Rectal smooth muscle tissue (tissue), 1 donor: Measurements from ENCODE around the gene UBLCP1.
"Not testable (repeated sequence)": the region's sequence is repeated elsewhere in the genome, so short reads cannot be mapped to it uniquely, and the experiment has no call there.

Experiments used
- H3K27ac ChIP-seq: one replicate; pipeline ENCODE4 v1.7.0; 2013; ENCODE audit warnings: low read depth, low read length, inconsistent platforms
- H3K27me3 ChIP-seq: one replicate; pipeline ENCODE4 v1.7.0; 2013; ENCODE audit warnings: low read length; ENCODE audit not compliant: control insufficient read depth, insufficient read depth
- H3K36me3 ChIP-seq: one replicate; pipeline ENCODE4 v1.7.0; 2013; ENCODE audit warnings: low read length; ENCODE audit not compliant: control insufficient read depth, insufficient read depth
- H3K4me1 ChIP-seq: one replicate; pipeline ENCODE4 v1.7.0; 2013; ENCODE audit warnings: low read length; ENCODE audit not compliant: control insufficient read depth, insufficient read depth
- H3K4me3 ChIP-seq: one replicate; pipeline ENCODE4 v1.7.0; 2013; ENCODE audit warnings: low read length
- H3K9ac ChIP-seq: one replicate; pipeline ENCODE4 v1.7.0; 2013; ENCODE audit warnings: low read length

The UBLCP1 gene

GRCh38 chr5:159262859-159263568, at the start of gene UBLCP1:
Gene UBLCP1, plus strand, starts transcription at chr5:159263290. Its CDS starts 5,626 bp downstream, at chr5:159268916.
- peak within 1 kb of the TSS; percentile 81 for H3K4me3 ChIP-seq
- H3K9ac ChIP-seq: peak within 1 kb of the TSS; percentile 84
- H3K4me1 ChIP-seq: peaks cover 4% of the 10 kb centered on the region
- H3K36me3 ChIP-seq: no peaks in the 10 kb centered on the region
- H3K27me3 ChIP-seq: no peaks in the 10 kb centered on the region
- H3K27ac ChIP-seq: peak within 1 kb of the TSS; percentile 70

- no peak overlapping the region for H3K9ac ChIP-seq
- H3K4me1 ChIP-seq: peaks cover 3% of the 10 kb centered on the region
- no peak overlapping the region for H3K27ac ChIP-seq
- no peaks in the 10 kb centered on the region for H3K27me3 ChIP-seq
- no peak overlapping the region for H3K4me3 ChIP-seq
- H3K36me3 ChIP-seq: no peaks in the 10 kb centered on the region
These were observed 48.4 kb upstream of the UBLCP1 start for GRCh38 chr5:159214486-159215271.

- Histone ChIP-seq H3K27ac (no peak overlapping the region), H3K9ac (no peak overlapping the region), H3K4me1 (no peaks in the 10 kb centered on the region), H3K4me3 (no peak overlapping the region), H3K27me3 (no peaks in the 10 kb centered on the region), H3K36me3 (no peaks in the 10 kb centered on the region)
These were observed 47.2 kb upstream of the UBLCP1 start for GRCh38 chr5:159215886-159216285.

GRCh38 chr5:159216454-159216853, 46.6 kb upstream of the UBLCP1 start:
- Histone ChIP-seq H3K9ac (no peak overlapping the region), H3K27ac (no peak overlapping the region), H3K27me3 (no peaks in the 10 kb centered on the region), H3K4me3 (no peak overlapping the region), H3K4me1 (no peaks in the 10 kb centered on the region), H3K36me3 (no peaks in the 10 kb centered on the region)

GRCh38 chr5:159217236-159217635, 45.9 kb upstream of the UBLCP1 start:
- no peak overlapping the region for H3K27ac ChIP-seq
- H3K36me3 ChIP-seq: no peaks in the 10 kb centered on the region
- H3K27me3 ChIP-seq: no peaks in the 10 kb centered on the region
- no peak overlapping the region for H3K9ac ChIP-seq
- H3K4me3 ChIP-seq: no peak overlapping the region
- no peaks in the 10 kb centered on the region for H3K4me1 ChIP-seq

GRCh38 chr5:159218595-159219023, 44.5 kb upstream of the UBLCP1 start:
- Histone ChIP-seq H3K9ac (no peak overlapping the region), H3K4me1 (no peaks in the 10 kb centered on the region), H3K27ac (no peak overlapping the region), H3K36me3 (no peaks in the 10 kb centered on the region), H3K4me3 (no peak overlapping the region), H3K27me3 (no peaks in the 10 kb centered on the region)

- no peaks in the 10 kb centered on the region for H3K36me3 ChIP-seq
- H3K9ac ChIP-seq: no peak overlapping the region
- H3K27ac ChIP-seq: no peak overlapping the region
These were observed 42.9 kb upstream of the UBLCP1 start for GRCh38 chr5:159220206-159220605.

GRCh38 chr5:159223469-159223868, 39.6 kb upstream of the UBLCP1 start:
- Histone ChIP-seq H3K9ac (no peak overlapping the region), H3K4me3 (no peak overlapping the region), H3K27ac (no peak overlapping the region), H3K36me3 (no peaks in the 10 kb centered on the region), H3K4me1 (no peaks in the 10 kb centered on the region), H3K27me3 (no peaks in the 10 kb centered on the region)

More at GRCh38 chr5:159220206-159220605, 42.9 kb upstream of the UBLCP1 start:
- Histone ChIP-seq H3K27me3 (no peaks in the 10 kb centered on the region), H3K4me1 (no peaks in the 10 kb centered on the region), H3K4me3 (no peak overlapping the region)

GRCh38 chr5:159224471-159224870, 38.6 kb upstream of the UBLCP1 start:
- no peak overlapping the region for H3K27ac ChIP-seq
- H3K36me3 ChIP-seq: no peaks in the 10 kb centered on the region
- no peak overlapping the region for H3K9ac ChIP-seq
- no peaks in the 10 kb centered on the region for H3K27me3 ChIP-seq
- H3K4me3 ChIP-seq: no peak overlapping the region
- H3K4me1 ChIP-seq: no peaks in the 10 kb centered on the region

GRCh38 chr5:159226451-159226850, 36.6 kb upstream of the UBLCP1 start:
- H3K4me1 ChIP-seq: no peaks in the 10 kb centered on the region
- no peak overlapping the region for H3K9ac ChIP-seq
- no peak overlapping the region for H3K4me3 ChIP-seq
- no peaks in the 10 kb centered on the region for H3K27me3 ChIP-seq
- H3K36me3 ChIP-seq: no peaks in the 10 kb centered on the region
- H3K27ac ChIP-seq: no peak overlapping the region

- H3K36me3 ChIP-seq: no peaks in the 10 kb centered on the region
These were observed 35.6 kb upstream of the UBLCP1 start for GRCh38 chr5:159227452-159227851.

GRCh38 chr5:159228097-159228496, 35.0 kb upstream of the UBLCP1 start:
- not testable (repeated sequence) for H3K27ac ChIP-seq, H3K36me3 ChIP-seq, H3K27me3 ChIP-seq, H3K9ac ChIP-seq, H3K4me3 ChIP-seq, H3K4me1 ChIP-seq

More at GRCh38 chr5:159227452-159227851, 35.6 kb upstream of the UBLCP1 start:
- no peaks in the 10 kb centered on the region for H3K27me3 ChIP-seq
- H3K4me3 ChIP-seq: no peak overlapping the region
- no peak overlapping the region for H3K9ac ChIP-seq
- H3K27ac ChIP-seq: no peak overlapping the region
- H3K4me1 ChIP-seq: no peaks in the 10 kb centered on the region
